ENCODE data around the gene DOK7.

The DOK7 gene

GRCh38 chr4:3437998-3438846 is 24.9 kb upstream of the DOK7 start:
- no peak overlapping the region for H3K27ac ChIP-seq
- DNase-seq (ENCODE audit: low read depth, low spot score), result no peak
- H3K9me3 ChIP-seq (ENCODE audit: low read depth, low read length), result no peaks in the 10 kb centered on the region
- H3K9ac ChIP-seq (ENCODE audit: insufficient read length), result no peak overlapping the region
- TF ChIP-seq EZH2 (IDR thresholded peaks at IDR 0.05) (no peak), FOXP2 (optimal IDR thresholded peaks at IDR 0.05; ENCODE audit: control extremely low read depth, extremely low read length, insufficient read depth) (no peak), POLR2AphosphoS5 (IDR thresholded peaks at IDR 0.05; ENCODE audit: borderline replicate concordance, low read depth, low read length) (no peak)
- H3K36me3 ChIP-seq (ENCODE audit: insufficient read depth, low read length), result no peaks in the 10 kb centered on the region
- no peak overlapping the region for H3K4me3 ChIP-seq

DNA sequence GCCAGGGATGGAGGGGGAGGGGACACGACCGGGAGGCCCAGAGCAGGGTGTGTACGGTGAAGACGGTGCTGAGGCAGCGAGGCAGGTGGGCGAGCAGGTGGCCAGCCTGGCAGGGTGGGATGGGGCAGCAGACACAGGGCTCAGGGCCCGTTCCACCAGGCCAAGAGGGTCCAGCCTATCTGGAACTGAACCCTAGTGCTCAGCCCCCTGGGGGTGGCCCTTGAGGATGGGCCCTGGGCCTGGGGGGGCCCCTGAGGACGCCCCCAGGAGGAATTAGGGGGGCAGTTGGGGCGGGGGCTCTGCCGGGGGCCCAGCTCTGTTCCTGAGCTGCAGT is 24.3 kb upstream of the DOK7 start:
- Histone ChIP-seq H3K9ac (ENCODE audit: insufficient read length) (no peak overlapping the region), H3K4me3 (no peak overlapping the region), H3K9me3 (ENCODE audit: low read depth, low read length) (no peaks in the 10 kb centered on the region), H3K27ac (no peak overlapping the region), H3K36me3 (ENCODE audit: insufficient read depth, low read length) (no peaks in the 10 kb centered on the region)
- DNase-seq (ENCODE audit: low read depth, low spot score), result no peak
- TF ChIP-seq POLR2AphosphoS5 (IDR thresholded peaks at IDR 0.05; ENCODE audit: borderline replicate concordance, low read depth, low read length), result no peak
- TF ChIP-seq EZH2 (IDR thresholded peaks at IDR 0.05), result no peak

DNA sequence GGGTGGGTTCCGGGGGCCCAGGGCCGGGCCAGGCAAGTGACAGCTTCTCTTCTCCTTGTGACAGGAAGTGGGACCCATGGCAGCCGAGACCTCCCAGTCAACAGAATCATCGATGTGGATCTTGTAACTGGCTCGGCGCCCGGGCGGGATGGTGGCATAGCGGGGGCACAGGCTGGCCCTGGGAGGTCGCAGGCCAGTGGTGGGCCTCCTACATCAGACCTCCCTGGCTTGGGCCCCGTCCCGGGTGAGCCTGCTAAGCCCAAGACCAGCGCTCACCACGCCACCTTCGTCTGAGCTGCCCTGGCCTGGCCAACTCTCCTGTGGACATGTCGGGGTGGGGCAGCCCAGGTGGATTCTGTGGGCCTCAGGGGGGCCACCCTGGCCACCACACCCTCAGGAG is 23.7 kb upstream of the DOK7 start:
- TF ChIP-seq POLR2AphosphoS5 (IDR thresholded peaks at IDR 0.05; ENCODE audit: borderline replicate concordance, low read depth, low read length) (no peak), EZH2 (IDR thresholded peaks at IDR 0.05) (no peak), FOXP2 (optimal IDR thresholded peaks at IDR 0.05; ENCODE audit: control extremely low read depth, extremely low read length, insufficient read depth) (no peak)
- no peaks in the 10 kb centered on the region for H3K36me3 ChIP-seq (ENCODE audit: insufficient read depth, low read length)
- no peak for DNase-seq (ENCODE audit: low read depth, low spot score)
- no peak overlapping the region for H3K27ac ChIP-seq
- no peak overlapping the region for H3K4me3 ChIP-seq
- no peak overlapping the region for H3K9ac ChIP-seq (ENCODE audit: insufficient read length)
- no peaks in the 10 kb centered on the region for H3K9me3 ChIP-seq (ENCODE audit: low read depth, low read length)

DNA sequence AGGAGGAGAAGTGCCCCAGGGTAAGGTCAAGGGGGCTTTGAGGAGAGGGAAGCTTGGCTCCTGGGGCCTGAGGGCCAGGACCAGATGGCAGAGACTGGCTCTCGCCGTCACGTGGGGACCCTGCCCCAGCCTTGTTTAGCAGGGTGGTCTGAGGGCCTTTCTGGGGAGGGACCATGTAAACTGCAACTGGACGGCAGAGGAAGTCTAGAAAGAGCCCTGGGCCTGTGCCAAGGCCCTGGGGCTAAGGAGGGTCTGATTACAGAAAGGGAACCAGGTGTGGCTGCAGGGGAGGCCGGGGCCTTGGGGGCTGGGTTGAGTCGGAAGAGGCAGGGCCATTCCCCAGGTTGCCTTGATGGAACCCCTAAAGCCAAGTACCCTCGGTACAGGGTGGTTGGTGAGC is 23.1 kb upstream of the DOK7 start:
- Histone ChIP-seq H3K4me3 (no peak overlapping the region), H3K36me3 (ENCODE audit: insufficient read depth, low read length) (no peaks in the 10 kb centered on the region), H3K9me3 (ENCODE audit: low read depth, low read length) (no peaks in the 10 kb centered on the region), H3K9ac (ENCODE audit: insufficient read length) (no peak overlapping the region), H3K27ac (no peak overlapping the region)
- TF ChIP-seq FOXP2 (optimal IDR thresholded peaks at IDR 0.05; ENCODE audit: control extremely low read depth, extremely low read length, insufficient read depth) (no peak), EZH2 (IDR thresholded peaks at IDR 0.05) (no peak), POLR2AphosphoS5 (IDR thresholded peaks at IDR 0.05; ENCODE audit: borderline replicate concordance, low read depth, low read length) (no peak)
- DNase-seq (ENCODE audit: low read depth, low spot score), result no peak

GRCh38 chr4:3440979-3441500 is 22.1 kb upstream of the DOK7 start:
- no peaks in the 10 kb centered on the region for H3K36me3 ChIP-seq (ENCODE audit: insufficient read depth, low read length)
- H3K9ac ChIP-seq (ENCODE audit: insufficient read length), result no peak overlapping the region
- no peak for TF ChIP-seq FOXP2 (optimal IDR thresholded peaks at IDR 0.05; ENCODE audit: control extremely low read depth, extremely low read length, insufficient read depth)
- no peak for TF ChIP-seq POLR2AphosphoS5 (IDR thresholded peaks at IDR 0.05; ENCODE audit: borderline replicate concordance, low read depth, low read length)
- TF ChIP-seq EZH2 (IDR thresholded peaks at IDR 0.05), result no peak
- no peak overlapping the region for H3K27ac ChIP-seq
- no peaks in the 10 kb centered on the region for H3K9me3 ChIP-seq (ENCODE audit: low read depth, low read length)
- no peak for DNase-seq (ENCODE audit: low read depth, low spot score)
- H3K4me3 ChIP-seq, result no peak overlapping the region

- DNase-seq (ENCODE audit: low read depth, low spot score), result no peak
- Histone ChIP-seq H3K9ac (ENCODE audit: insufficient read length) (no peak within 1 kb of the TSS), H3K36me3 (ENCODE audit: insufficient read depth, low read length) (no peaks in the 10 kb centered on the region), H3K4me3 (no peak within 1 kb of the TSS), H3K27ac (no peak within 1 kb of the TSS), H3K9me3 (ENCODE audit: low read depth, low read length) (no peaks in the 10 kb centered on the region)
- no peak for TF ChIP-seq FOXP2 (optimal IDR thresholded peaks at IDR 0.05; ENCODE audit: control extremely low read depth, extremely low read length, insufficient read depth)
- TF ChIP-seq EZH2 (IDR thresholded peaks at IDR 0.05), result no peak
- TF ChIP-seq POLR2AphosphoS5 (IDR thresholded peaks at IDR 0.05; ENCODE audit: borderline replicate concordance, low read depth, low read length), result no peak
Measured at GRCh38 chr4:3441501-3442459, 21.3 kb upstream of the DOK7 start, which contains the start of gene HGFAC. TSS of gene HGFAC (plus strand) at chr4:3441968. CDS start at chr4:3442002, 34 bp downstream.

DNA sequence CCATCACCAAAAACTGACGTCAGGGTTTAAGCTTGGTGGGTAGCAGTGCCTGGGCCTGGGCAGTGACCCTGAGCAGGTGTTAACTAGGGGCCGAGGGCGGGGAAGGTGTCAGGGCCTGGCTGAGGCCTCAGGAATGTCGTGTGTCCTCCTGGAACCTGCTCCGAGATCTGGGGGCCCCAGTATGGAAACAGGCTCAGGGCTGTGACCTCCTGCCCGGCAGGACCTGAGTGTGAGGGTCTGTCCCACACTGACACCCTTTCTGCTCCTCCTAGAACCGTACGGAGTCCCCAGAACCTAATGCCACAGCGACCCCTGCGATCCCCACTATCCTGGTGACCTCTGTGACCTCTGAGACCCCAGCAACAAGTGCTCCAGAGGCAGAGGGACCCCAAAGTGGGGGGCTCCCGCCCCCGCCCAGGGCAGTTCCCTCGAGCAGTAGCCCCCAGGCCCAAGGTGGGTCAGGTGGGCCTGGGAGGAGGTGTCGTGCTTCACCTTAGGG is 20.6 kb upstream of the DOK7 start:
- Histone ChIP-seq H3K9me3 (ENCODE audit: low read depth, low read length) (no peaks in the 10 kb centered on the region), H3K4me3 (no peak overlapping the region), H3K27ac (no peak overlapping the region), H3K9ac (ENCODE audit: insufficient read length) (no peak overlapping the region), H3K36me3 (ENCODE audit: insufficient read depth, low read length) (no peaks in the 10 kb centered on the region)
- no peak for DNase-seq (ENCODE audit: low read depth, low spot score)
- TF ChIP-seq FOXP2 (optimal IDR thresholded peaks at IDR 0.05; ENCODE audit: control extremely low read depth, extremely low read length, insufficient read depth) (no peak), POLR2AphosphoS5 (IDR thresholded peaks at IDR 0.05; ENCODE audit: borderline replicate concordance, low read depth, low read length) (no peak)
